ENCODE measurements around the gene SLC30A7. TPM values are rescaled to one million over a fixed set of nuclear protein-coding genes. Genes with fewer than 3 reads are reported as not detected.
"Not testable (repeated sequence)": the region's sequence is repeated elsewhere in the genome, so short reads cannot be mapped to it uniquely, and the experiment has no call there.

Gene SLC30A7
- total and polyA plus RNA-seq, 8 donors, result 1.5 to 65.7 (median 6.2) TPM

GRCh38 chr1:100852976-100853375 is 42.9 kb upstream of the SLC30A7 start:
- Histone ChIP-seq H3K27me3 (no peaks in the 10 kb centered on the region), H3K4me1 (no peaks in the 10 kb centered on the region), H3K27ac (no peak overlapping the region), H3K4me3 (no peak overlapping the region), H3K36me3 (no peaks in the 10 kb centered on the region), H3K9me3 (no peaks in the 10 kb centered on the region)
- intact Hi-C loops (cut with DNase I; ENCODE audit: low total_unique reads), result no loop called here
- WGBS, 5 donors, result 91 to 95% (median 93%) methylated on average over 3 of the region's 3 CpGs
- no peak for TF ChIP-seq POLR2AphosphoS5 (IDR thresholded peaks at IDR 0.05)
- DNase-seq, result no peak

- H3K27ac ChIP-seq; H3K4me1 ChIP-seq; DNase-seq; H3K36me3 ChIP-seq; H3K4me3 ChIP-seq; H3K9me3 ChIP-seq; H3K27me3 ChIP-seq; intact Hi-C loops (cut with DNase I; ENCODE audit: low total_unique reads): not testable (repeated sequence)
These were observed 40.8 kb upstream of the SLC30A7 start for GRCh38 chr1:100855116-100855515.

DNA sequence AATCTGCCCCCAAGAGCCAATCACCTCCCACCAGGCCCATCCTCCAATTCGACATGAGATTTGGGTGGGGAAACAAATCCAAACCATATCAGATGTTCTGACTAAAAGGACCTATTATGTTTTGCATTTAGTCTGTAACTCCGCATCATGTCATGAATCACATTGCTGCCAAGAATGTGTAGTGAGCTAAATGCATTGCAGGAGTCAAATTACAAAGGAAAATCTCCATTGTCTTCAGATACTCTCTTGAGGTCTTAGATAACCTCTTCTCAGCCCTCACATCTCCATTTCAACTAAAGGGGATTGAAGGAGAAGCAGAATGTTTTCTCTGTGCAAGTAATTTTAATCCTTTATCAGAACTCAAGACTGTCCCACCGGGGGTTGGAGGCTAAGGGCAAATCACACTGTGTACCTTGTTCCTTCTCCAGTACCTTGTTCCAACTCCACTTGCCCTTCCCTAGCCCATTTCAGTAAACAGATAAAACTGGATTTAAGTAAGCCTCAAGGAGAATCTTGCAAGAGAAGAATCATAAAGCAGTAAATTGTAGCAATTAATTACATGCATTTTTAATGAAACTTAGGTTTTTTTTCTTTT is 35.4 kb upstream of the SLC30A7 start:
- Histone ChIP-seq H3K4me3 (no peak overlapping the region), H3K9me3 (no peaks in the 10 kb centered on the region), H3K27me3 (no peaks in the 10 kb centered on the region), H3K4me1 (no peaks in the 10 kb centered on the region), H3K27ac (no peak overlapping the region), H3K36me3 (no peaks in the 10 kb centered on the region)
- intact Hi-C loops (cut with DNase I; ENCODE audit: low total_unique reads), result loop anchor here (5.0 to 10.0 kb wide), 2 partner anchors 253 to 396 kb away; no protein-coding TSS in a partner anchor
- whole genome bisulfite sequencing, 5 donors, result 39 to 63% (median 46%) methylated on average over 3 of the region's 3 CpGs
- peak in 1 of 2 donors; percentile 18 for DNase-seq
- TF ChIP-seq EP300 (IDR thresholded peaks at IDR 0.05) (no peak), POLR2AphosphoS5 (IDR thresholded peaks at IDR 0.05) (no peak), POLR2A (IDR thresholded peaks at IDR 0.05) (no peak)
- TF ChIP-seq, protein P1, sequence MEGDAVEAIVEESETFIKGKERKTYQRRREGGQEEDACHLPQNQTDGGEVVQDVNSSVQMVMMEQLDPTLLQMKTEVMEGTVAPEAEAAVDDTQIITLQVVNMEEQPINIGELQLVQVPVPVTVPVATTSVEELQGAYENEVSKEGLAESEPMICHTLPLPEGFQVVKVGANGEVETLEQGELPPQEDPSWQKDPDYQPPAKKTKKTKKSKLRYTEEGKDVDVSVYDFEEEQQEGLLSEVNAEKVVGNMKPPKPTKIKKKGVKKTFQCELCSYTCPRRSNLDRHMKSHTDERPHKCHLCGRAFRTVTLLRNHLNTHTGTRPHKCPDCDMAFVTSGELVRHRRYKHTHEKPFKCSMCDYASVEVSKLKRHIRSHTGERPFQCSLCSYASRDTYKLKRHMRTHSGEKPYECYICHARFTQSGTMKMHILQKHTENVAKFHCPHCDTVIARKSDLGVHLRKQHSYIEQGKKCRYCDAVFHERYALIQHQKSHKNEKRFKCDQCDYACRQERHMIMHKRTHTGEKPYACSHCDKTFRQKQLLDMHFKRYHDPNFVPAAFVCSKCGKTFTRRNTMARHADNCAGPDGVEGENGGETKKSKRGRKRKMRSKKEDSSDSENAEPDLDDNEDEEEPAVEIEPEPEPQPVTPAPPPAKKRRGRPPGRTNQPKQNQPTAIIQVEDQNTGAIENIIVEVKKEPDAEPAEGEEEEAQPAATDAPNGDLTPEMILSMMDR (IDR thresholded peaks at IDR 0.05), result no peak

- TF ChIP-seq EP300 (IDR thresholded peaks at IDR 0.05), result no peak
- TF ChIP-seq POLR2AphosphoS5 (IDR thresholded peaks at IDR 0.05), result no peak
- no peak for TF ChIP-seq POLR2A (IDR thresholded peaks at IDR 0.05)
- TF ChIP-seq, protein P1 (IDR thresholded peaks at IDR 0.05), result no peak
- Histone ChIP-seq H3K27ac (no peak overlapping the region), H3K27me3 (no peaks in the 10 kb centered on the region), H3K9me3 (no peaks in the 10 kb centered on the region), H3K4me1 (peaks cover 0 to 4% (median 0%) of the 10 kb centered on the region in 4 donors), H3K4me3 (no peak overlapping the region), H3K36me3 (no peaks in the 10 kb centered on the region)
- no peak for DNase-seq
- WGBS, 5 donors, result 86 to 95% (median 90%) methylated on average over 1 of the region's 1 CpG
- intact Hi-C loops (cut with DNase I; ENCODE audit: low total_unique reads), result loop anchor here (5.0 to 10.0 kb wide), 2 partner anchors 254 to 397 kb away; no protein-coding TSS in a partner anchor
These were observed 34.5 kb upstream of the SLC30A7 start for GRCh38 chr1:100861379-100861778.

GRCh38 chr1:100862591-100862990 is 33.3 kb upstream of the SLC30A7 start:
- Histone ChIP-seq H3K27ac (no peak overlapping the region), H3K4me1 (peaks cover 0 to 6% (median 0%) of the 10 kb centered on the region in 4 donors), H3K27me3 (no peaks in the 10 kb centered on the region), H3K36me3 (no peaks in the 10 kb centered on the region), H3K9me3 (no peaks in the 10 kb centered on the region), H3K4me3 (no peak overlapping the region)
- intact Hi-C loops (cut with DNase I; ENCODE audit: low total_unique reads), result loop anchor here (5.0 to 10.0 kb wide), 2 partner anchors 255 to 398 kb away; no protein-coding TSS in a partner anchor
- no peak for DNase-seq
- TF ChIP-seq POLR2A (IDR thresholded peaks at IDR 0.05), result no peak
- TF ChIP-seq POLR2AphosphoS5 (IDR thresholded peaks at IDR 0.05), result no peak
- no peak for TF ChIP-seq EP300 (IDR thresholded peaks at IDR 0.05)
- TF ChIP-seq, protein P1 (IDR thresholded peaks at IDR 0.05), result no peak
- 71 to 83% (median 75%) methylated on average over 2 of the region's 2 CpGs for WGBS, 5 donors
